Measurements from ENCODE around the gene ENAH.

The ENAH gene

GRCh38 chr1:225601902-225602589 lies 50.9 kb downstream of the ENAH start:
- no peak for DNase-seq

DNA sequence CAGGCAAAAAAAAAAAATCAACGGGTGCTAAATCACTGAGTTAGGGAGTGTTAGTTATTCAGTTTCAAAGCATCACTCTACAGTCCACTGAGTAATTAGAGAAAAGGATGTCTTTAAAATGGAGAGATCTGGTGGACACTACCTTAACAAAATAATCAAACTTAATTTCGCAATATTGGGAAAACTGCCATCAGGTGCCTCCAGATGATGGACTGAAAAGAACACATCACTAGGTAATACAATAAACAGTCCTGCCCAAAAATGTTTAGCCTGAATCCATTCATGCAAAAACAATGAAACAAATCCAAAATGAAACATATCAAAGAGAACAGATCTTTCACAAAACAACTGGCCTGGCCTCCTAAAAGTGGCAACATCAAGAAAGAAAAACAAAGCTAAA lies 54.1 kb downstream of the ENAH start:
- no peak for DNase-seq

GRCh38 chr1:225597926-225598575 lies 54.9 kb downstream of the ENAH start:
- DNase-seq: no peak

- DNase-seq: no peak
Measured at GRCh38 chr1:225596736-225597135, 56.2 kb downstream of the ENAH start.

DNA sequence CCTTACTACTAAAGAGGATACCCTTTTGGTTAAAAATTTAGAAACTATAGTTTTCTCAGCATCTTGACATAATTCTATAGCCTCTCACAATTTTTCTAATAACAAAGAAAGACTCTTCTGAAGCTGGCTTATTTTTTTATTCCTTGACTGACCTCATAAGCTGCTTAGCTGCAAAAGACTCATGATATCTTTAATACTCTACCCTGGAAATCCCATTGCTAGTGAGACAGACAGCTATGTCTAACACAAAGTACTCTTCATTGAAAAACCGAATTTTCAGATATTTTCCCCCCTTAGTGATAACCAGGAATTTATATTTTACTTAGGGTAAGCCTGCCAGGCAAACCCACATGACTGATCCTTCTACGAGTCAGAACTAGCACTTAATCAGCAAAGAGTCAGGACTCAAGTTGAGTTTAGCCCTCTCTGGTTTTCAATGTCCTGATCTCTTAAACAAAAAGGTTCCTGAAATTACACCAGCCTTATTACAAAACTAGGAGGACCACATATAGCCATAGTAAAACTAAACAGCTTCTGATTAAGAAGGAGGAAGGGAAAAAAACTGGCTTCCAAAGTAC lies 56.9 kb downstream of the ENAH start:
- DNase-seq: no peak

DNA sequence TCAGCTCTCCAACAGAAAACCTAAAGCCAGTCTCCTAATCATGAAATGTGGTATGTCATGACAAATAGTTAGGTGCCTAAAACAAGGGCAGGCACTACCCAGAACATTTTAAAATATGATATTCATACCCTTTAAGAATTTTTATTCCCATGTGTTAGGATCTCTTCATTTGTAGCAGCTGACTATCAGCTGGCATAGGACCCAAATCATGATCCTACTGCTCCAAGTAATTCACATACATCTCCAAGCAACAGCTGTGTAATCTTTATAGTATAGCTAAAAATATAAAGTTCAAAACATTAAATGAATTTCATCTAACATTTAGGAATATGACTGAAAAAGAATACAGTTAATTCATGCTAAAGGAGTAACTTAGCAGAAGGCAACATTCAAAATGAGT lies 57.5 kb downstream of the ENAH start:
- no peak for DNase-seq

- no peak for DNase-seq
Measured at GRCh38 chr1:225593414-225593813, 59.5 kb downstream of the ENAH start.

DNA sequence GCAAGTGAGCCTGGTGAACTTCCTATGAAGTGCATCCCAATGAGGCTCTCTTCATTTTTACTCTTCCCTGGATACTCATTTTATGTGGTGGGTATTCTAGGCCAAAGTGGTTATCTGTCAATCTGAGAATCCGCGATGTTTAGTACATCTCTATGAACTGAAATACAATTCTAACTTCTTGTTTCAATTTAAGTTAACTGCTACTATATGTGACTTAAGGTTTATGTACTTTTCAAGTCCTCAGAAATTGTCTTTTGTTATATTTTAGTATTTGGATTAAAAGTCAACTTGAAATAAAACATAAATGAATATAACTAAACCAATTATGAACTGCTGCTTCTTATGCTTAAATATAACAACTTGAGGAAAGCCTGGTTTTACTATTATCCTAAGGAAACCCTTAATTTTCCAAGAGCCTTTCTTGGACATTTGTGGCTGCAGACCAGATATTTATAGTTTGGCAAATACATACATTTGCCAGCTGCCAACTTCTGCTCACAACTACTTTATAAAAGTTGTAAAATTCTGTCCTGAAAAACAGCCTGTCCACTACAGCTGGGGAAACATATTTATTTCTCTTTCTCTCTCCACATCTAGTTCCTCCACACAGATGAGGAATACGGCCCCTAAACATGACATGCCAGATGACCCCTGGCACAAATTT lies 60.4 kb downstream of the ENAH start:
- DNase-seq: no peak

GRCh38 chr1:225587310-225587709 lies 65.6 kb downstream of the ENAH start:
- DNase-seq: no peak

- no peak for DNase-seq
Measured at GRCh38 chr1:225581186-225581585, 71.7 kb downstream of the ENAH start.

- no peak for DNase-seq
Measured at GRCh38 chr1:225580238-225581099, 72.5 kb downstream of the ENAH start.

GRCh38 chr1:225578251-225578977 lies 74.5 kb downstream of the ENAH start:
- no peak for DNase-seq

GRCh38 chr1:225577241-225577640 lies 75.7 kb downstream of the ENAH start:
- no peak for DNase-seq

DNA sequence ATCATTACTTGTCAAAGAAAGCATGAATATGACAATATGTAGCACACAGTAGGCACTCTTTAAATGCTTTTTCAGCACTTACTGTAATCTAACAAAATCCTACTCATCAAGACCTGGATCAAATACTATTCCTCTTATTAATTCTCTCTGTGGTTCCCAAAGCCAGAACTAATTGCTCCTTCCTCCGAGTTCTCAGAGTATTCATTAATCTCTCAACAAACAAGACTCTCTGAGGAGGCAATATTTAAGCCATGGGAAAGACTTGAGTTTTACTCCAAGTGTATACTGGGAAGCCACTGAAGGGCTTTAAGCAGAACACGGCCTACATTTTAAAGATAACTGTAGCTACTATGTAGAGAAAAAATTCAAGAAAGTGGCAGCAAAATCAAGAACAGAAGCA lies 79.7 kb downstream of the ENAH start:
- no peak for DNase-seq

GRCh38 chr1:225572422-225572821 lies 80.5 kb downstream of the ENAH start:
- no peak for DNase-seq

- DNase-seq: peak in 1 of 2 experiments; percentile 5
Measured at GRCh38 chr1:225567789-225568188, 85.1 kb downstream of the ENAH start.

DNA sequence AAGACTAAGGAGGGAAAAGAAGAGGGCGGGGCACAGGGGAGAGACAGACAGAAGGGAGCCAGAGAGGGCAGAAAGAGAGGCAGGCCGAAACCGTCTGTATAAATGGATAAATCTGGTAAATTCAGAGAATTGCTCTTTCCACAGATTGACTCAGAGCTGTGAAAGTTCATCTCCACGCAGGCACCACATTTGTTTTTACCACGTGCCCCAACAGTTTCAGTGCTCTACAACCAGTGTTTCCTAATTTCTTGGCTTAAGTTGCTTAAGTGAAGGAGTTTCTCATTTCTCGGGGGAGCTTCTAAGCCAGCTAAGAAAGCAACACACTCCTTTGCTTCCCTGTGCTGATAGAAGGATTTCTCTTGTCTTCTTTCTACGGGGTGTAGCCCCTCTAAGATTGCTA lies 87.1 kb downstream of the ENAH start:
- no peak for DNase-seq

- no peak for DNase-seq
Measured at GRCh38 chr1:225561675-225562074, 91.2 kb downstream of the ENAH start.

DNA sequence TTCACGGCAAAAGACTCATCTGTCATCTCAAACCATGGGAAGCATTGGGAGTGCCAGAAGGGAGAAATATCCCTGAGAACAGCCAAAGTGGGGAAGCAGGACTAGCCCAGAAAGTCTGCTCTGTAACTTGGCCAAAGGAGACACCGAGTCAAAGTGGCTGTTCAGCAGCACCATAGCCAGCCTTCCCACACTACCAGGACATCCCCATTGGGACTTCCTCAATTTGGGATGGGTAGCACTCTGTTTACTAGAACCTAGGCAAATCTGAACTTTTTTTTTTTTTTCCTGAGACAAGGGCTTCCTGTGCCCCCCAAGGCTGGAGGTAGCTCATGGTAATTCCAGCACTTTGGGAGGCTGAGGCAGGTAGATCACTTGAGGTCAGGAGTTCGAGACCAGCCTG lies 93.0 kb downstream of the ENAH start:
- DNase-seq: no peak

- DNase-seq: no peak
Measured at GRCh38 chr1:225559326-225559725, 93.6 kb downstream of the ENAH start.

- DNase-seq: no peak
Measured at GRCh38 chr1:225556694-225557093, 96.2 kb downstream of the ENAH start.

GRCh38 chr1:225555821-225556220 lies 97.1 kb downstream of the ENAH start:
- no peak for DNase-seq
